Measurements from ENCODE around the gene PPM1L. TPM values are rescaled to one million over a fixed set of nuclear protein-coding genes. Genes with fewer than 3 reads are reported as not detected.

Gene PPM1L
- polyA plus RNA-seq, 1 donor (not counting 4 experiments of a cell fraction or from before 2014, with no cell fraction given), result 0.58 TPM

- Histone ChIP-seq H3K4me1 (ENCODE audit: control insufficient read depth, extremely low read depth, insufficient read depth, low read length) (no peaks in the 10 kb centered on the region), H3K27me3 (ENCODE audit: control insufficient read depth, extremely low read depth, insufficient read depth, low read length) (no peaks in the 10 kb centered on the region), H3K4me2 (ENCODE audit: control insufficient read depth, extremely low read depth, insufficient read depth, low read depth, low read length) (no peak overlapping the region), H3K36me3 (ENCODE audit: control insufficient read depth in 2 of 2, extremely low read depth in 1 of 2, insufficient read depth in 2 of 2, low read length in 2 of 2) (no peaks in the 10 kb centered on the region), H3K79me2 (ENCODE audit: control insufficient read depth, insufficient read depth, low read length) (no peaks in the 10 kb centered on the region), H2AFZ (ENCODE audit: control insufficient read depth, low read length) (no peak overlapping the region), H3K27ac (ENCODE audit: control insufficient read depth, insufficient read depth, low read length) (no peak overlapping the region), H3K9me1 (ENCODE audit: control insufficient read depth, extremely low read depth, insufficient read depth, low read length) (no peaks in the 10 kb centered on the region), H3K4me3 (ENCODE audit: control insufficient read depth in 2 of 3, extremely low read depth in 1 of 3, insufficient read depth in 2 of 3, low read depth in 1 of 3, low read length in 3 of 3) (no peak overlapping the region), H3K9me3 (ENCODE audit: control insufficient read depth, low read depth, low read length) (no peaks in the 10 kb centered on the region), H4K20me1 (ENCODE audit: control insufficient read depth, extremely low read depth, insufficient read depth, low read length) (no peaks in the 10 kb centered on the region), H3K9ac (ENCODE audit: control insufficient read depth, extremely low read depth, insufficient read depth, low read length) (no peak overlapping the region)
- FAIRE-seq, result no peak
- TF ChIP-seq CTCF (optimal IDR thresholded peaks at IDR 0.05 in 1 of 3, IDR thresholded peaks at IDR 0.05 in 1 of 3, conservative IDR thresholded peaks at IDR 0.05 in 1 of 3; ENCODE audit: extremely low read depth in 1 of 3, insufficient read depth in 2 of 3, low read length in 3 of 3), result no peak
- no peak for TF ChIP-seq EZH2 (IDR thresholded peaks at IDR 0.05; ENCODE audit: low read length)
- no peak for DNase-seq (ENCODE audit: low read depth, low spot score)
- dilution Hi-C loops (cut with MboI; ENCODE audit: extremely low pct_ligation_motif_present, low sequenced_read_pairs), result no loop called here
Measured at GRCh38 chr3:160911411-160911810, 155.4 kb downstream of the PPM1L start.

GRCh38 chr3:160916472-160916871 is 160.4 kb downstream of the PPM1L start:
- H3K4me3 ChIP-seq (ENCODE audit: control insufficient read depth in 2 of 3, extremely low read depth in 1 of 3, insufficient read depth in 2 of 3, low read depth in 1 of 3, low read length in 3 of 3), result no peak overlapping the region
- H4K20me1 ChIP-seq (ENCODE audit: control insufficient read depth, extremely low read depth, insufficient read depth, low read length), result no peaks in the 10 kb centered on the region
- H3K36me3 ChIP-seq (ENCODE audit: control insufficient read depth in 2 of 2, extremely low read depth in 1 of 2, insufficient read depth in 2 of 2, low read length in 2 of 2), result no peaks in the 10 kb centered on the region
- H3K9me3 ChIP-seq (ENCODE audit: control insufficient read depth, low read depth, low read length), result no peaks in the 10 kb centered on the region
- H3K27ac ChIP-seq (ENCODE audit: control insufficient read depth, insufficient read depth, low read length), result no peak overlapping the region
- FAIRE-seq (no peak), DNase-seq (ENCODE audit: low read depth, low spot score) (no peak)
- H3K9me1 ChIP-seq (ENCODE audit: control insufficient read depth, extremely low read depth, insufficient read depth, low read length), result no peaks in the 10 kb centered on the region
- H3K9ac ChIP-seq (ENCODE audit: control insufficient read depth, extremely low read depth, insufficient read depth, low read length), result no peak overlapping the region
- H3K27me3 ChIP-seq (ENCODE audit: control insufficient read depth, extremely low read depth, insufficient read depth, low read length), result no peaks in the 10 kb centered on the region
- H2AFZ ChIP-seq (ENCODE audit: control insufficient read depth, low read length), result no peak overlapping the region
- dilution Hi-C loops (cut with MboI; ENCODE audit: extremely low pct_ligation_motif_present, low sequenced_read_pairs), result no loop called here
- no peak overlapping the region for H3K4me2 ChIP-seq (ENCODE audit: control insufficient read depth, extremely low read depth, insufficient read depth, low read depth, low read length)
- TF ChIP-seq CTCF (optimal IDR thresholded peaks at IDR 0.05 in 1 of 3, IDR thresholded peaks at IDR 0.05 in 1 of 3, conservative IDR thresholded peaks at IDR 0.05 in 1 of 3; ENCODE audit: extremely low read depth in 1 of 3, insufficient read depth in 2 of 3, low read length in 3 of 3) (no peak), EZH2 (IDR thresholded peaks at IDR 0.05; ENCODE audit: low read length) (no peak)
- H3K4me1 ChIP-seq (ENCODE audit: control insufficient read depth, extremely low read depth, insufficient read depth, low read length), result no peaks in the 10 kb centered on the region
- no peaks in the 10 kb centered on the region for H3K79me2 ChIP-seq (ENCODE audit: control insufficient read depth, insufficient read depth, low read length)

All from keratinocyte (primary cell).